ENCODE results near the gene HSD17B12.

GRCh38 chr11:43905813-43906241 lies 225.3 kb downstream of the HSD17B12 start:
- TF ChIP-seq CTCF (conservative IDR thresholded peaks at IDR 0.05) (no peak), ZFX (IDR thresholded peaks at IDR 0.05) (no peak)

All from C4-2B (cell line).